ENCODE data around the gene PCDHB12. TPM values are rescaled to one million over a fixed set of nuclear protein-coding genes. Genes with fewer than 3 reads are reported as not detected.
"Not testable (repeated sequence)": the region's sequence is repeated elsewhere in the genome, so short reads cannot be mapped to it uniquely, and the experiment has no call there.

Gene PCDHB12
- total RNA-seq, 1 experiment from 2014 or later = 0.44 TPM

DNA sequence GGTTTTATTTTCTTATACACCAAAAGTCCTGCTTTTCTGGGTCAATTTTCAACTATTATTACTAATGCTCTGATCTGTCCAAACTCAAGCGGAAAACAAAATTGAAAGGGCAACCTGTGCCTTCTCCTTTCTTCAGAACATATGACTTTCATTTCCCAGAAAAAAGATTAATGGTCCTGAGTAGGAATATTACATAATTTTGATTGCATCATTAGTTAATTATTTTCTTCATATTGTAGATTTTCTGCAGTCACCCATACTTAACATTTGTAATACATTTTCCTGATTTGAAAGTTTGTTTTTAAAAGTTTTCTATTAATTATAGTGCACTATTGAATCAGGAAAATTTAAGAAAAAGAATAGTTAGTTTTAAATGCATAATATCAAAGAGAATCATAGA is 32.6 kb upstream of the PCDHB12 start:
- H3K4me1 ChIP-seq (ENCODE audit: control insufficient read depth, insufficient read depth, low read length) = peaks cover 7% of the 10 kb centered on the region
- TF ChIP-seq SIN3A (IDR thresholded peaks at IDR 0.05; ENCODE audit: borderline replicate concordance, insufficient read depth, low read depth, low read length) (no peak), TCF7L2 (IDR thresholded peaks at IDR 0.05; ENCODE audit: low read depth, low read length) (no peak), POLR2AphosphoS5 (IDR thresholded peaks at IDR 0.05; ENCODE audit: low read depth, low read length) (no peak)
- TF ChIP-seq, protein P1, sequence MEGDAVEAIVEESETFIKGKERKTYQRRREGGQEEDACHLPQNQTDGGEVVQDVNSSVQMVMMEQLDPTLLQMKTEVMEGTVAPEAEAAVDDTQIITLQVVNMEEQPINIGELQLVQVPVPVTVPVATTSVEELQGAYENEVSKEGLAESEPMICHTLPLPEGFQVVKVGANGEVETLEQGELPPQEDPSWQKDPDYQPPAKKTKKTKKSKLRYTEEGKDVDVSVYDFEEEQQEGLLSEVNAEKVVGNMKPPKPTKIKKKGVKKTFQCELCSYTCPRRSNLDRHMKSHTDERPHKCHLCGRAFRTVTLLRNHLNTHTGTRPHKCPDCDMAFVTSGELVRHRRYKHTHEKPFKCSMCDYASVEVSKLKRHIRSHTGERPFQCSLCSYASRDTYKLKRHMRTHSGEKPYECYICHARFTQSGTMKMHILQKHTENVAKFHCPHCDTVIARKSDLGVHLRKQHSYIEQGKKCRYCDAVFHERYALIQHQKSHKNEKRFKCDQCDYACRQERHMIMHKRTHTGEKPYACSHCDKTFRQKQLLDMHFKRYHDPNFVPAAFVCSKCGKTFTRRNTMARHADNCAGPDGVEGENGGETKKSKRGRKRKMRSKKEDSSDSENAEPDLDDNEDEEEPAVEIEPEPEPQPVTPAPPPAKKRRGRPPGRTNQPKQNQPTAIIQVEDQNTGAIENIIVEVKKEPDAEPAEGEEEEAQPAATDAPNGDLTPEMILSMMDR (IDR thresholded peaks at IDR 0.05) = no peak
- TF ChIP-seq, protein P2, sequence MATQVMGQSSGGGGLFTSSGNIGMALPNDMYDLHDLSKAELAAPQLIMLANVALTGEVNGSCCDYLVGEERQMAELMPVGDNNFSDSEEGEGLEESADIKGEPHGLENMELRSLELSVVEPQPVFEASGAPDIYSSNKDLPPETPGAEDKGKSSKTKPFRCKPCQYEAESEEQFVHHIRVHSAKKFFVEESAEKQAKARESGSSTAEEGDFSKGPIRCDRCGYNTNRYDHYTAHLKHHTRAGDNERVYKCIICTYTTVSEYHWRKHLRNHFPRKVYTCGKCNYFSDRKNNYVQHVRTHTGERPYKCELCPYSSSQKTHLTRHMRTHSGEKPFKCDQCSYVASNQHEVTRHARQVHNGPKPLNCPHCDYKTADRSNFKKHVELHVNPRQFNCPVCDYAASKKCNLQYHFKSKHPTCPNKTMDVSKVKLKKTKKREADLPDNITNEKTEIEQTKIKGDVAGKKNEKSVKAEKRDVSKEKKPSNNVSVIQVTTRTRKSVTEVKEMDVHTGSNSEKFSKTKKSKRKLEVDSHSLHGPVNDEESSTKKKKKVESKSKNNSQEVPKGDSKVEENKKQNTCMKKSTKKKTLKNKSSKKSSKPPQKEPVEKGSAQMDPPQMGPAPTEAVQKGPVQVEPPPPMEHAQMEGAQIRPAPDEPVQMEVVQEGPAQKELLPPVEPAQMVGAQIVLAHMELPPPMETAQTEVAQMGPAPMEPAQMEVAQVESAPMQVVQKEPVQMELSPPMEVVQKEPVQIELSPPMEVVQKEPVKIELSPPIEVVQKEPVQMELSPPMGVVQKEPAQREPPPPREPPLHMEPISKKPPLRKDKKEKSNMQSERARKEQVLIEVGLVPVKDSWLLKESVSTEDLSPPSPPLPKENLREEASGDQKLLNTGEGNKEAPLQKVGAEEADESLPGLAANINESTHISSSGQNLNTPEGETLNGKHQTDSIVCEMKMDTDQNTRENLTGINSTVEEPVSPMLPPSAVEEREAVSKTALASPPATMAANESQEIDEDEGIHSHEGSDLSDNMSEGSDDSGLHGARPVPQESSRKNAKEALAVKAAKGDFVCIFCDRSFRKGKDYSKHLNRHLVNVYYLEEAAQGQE (IDR thresholded peaks at IDR 0.05; ENCODE audit: insufficient read depth in 1 of 2, low read depth in 2 of 2, low read length in 1 of 2) = no peak
- H3K27me3 ChIP-seq (ENCODE audit: control insufficient read depth, insufficient read depth, low read length) = peaks cover 24% of the 10 kb centered on the region
- no peaks in the 10 kb centered on the region for H3K9me3 ChIP-seq (ENCODE audit: control insufficient read depth, insufficient read depth, low read depth, low read length)
- H3K36me3 ChIP-seq (ENCODE audit: control insufficient read depth, insufficient read depth, low read length) = no peaks in the 10 kb centered on the region
- ChIA-PET CTCF (no interaction called here), POLR2A (no interaction called here)
- BruUV-seq (replicated peaks) = no TSS peak
- no peak overlapping the region for H3K27ac ChIP-seq (ENCODE audit: low read length)
- in situ Hi-C loops (cut with HindIII; ENCODE audit: low pct_unique_long_range_greater_than_20kb, low sequenced_read_pairs) = loop anchor here (25.0 kb wide), 2 partner anchors 89 to 161 kb away; partner anchors contain the start of genes PCDHB2, PCDHGA1, PCDHGA2 and PCDHGA3
- no peak overlapping the region for H3K4me3 ChIP-seq (ENCODE audit: low read depth in 2 of 2, low read length in 2 of 2)
- intact Hi-C loops (cut with micrococcal nuclease; ENCODE audit: unreplicated experiment) = loop anchor here (5.0 kb wide), 1 partner anchor 84 kb away; the partner anchor contains the start of gene PCDHB2
- ATAC-seq (no peak), DNase-seq (ENCODE audit: low read depth, low spot score) (no peak)

DNA sequence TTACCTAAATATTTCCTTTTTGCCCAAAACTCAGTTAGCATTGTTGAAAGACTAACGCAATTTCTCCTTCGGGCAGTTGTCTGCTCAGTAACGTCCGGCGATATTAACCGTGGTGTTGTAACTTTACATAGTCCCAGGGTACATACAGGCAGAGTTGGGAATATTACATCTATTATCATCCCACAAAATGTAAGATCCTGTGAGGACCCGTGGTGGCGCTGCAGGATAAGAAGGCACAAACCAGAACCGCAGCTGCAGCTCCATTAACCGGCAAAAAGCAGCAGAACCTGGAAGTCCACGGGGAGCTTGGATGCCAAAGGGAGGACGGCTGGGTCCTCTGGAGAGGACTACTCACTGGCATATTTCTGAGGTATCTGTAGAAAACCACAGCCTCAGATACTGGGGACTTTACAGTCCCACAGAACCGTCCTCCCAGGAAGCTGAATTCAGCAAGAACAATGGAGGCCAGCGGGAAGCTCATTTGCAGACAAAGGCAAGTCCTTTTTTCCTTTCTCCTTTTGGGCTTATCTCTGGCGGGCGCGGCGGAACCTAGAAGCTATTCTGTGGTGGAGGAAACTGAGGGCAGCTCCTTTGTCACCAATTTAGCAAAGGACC is 30.8 kb upstream of the PCDHB12 start, which contains the start of gene PCDHB8:
TSS of gene PCDHB8 (plus strand) at position 214 of the 615 bp plus-strand sequence. CDS start at position 459, 245 bp downstream.
- TF ChIP-seq, protein P1 (IDR thresholded peaks at IDR 0.05) = peak; percentile 94
- H3K27ac ChIP-seq (ENCODE audit: low read length); POLR2A ChIA-PET; BruUV-seq (replicated peaks); H3K4me1 ChIP-seq (ENCODE audit: control insufficient read depth, insufficient read depth, low read length); H3K36me3 ChIP-seq (ENCODE audit: control insufficient read depth, insufficient read depth, low read length); DNase-seq (ENCODE audit: low read depth, low spot score); H3K9me3 ChIP-seq (ENCODE audit: control insufficient read depth, insufficient read depth, low read depth, low read length): not testable (repeated sequence)
- in situ Hi-C loops (cut with HindIII; ENCODE audit: low pct_unique_long_range_greater_than_20kb, low sequenced_read_pairs) (loop anchor here (25.0 kb wide), 2 partner anchors 90 to 160 kb away; partner anchors contain the start of genes PCDHB2, PCDHGA1, PCDHGA2 and PCDHGA3), intact Hi-C loops (cut with micrococcal nuclease; ENCODE audit: unreplicated experiment) (loop anchor here (5.0 kb wide), 1 partner anchor 85 kb away; the partner anchor contains the start of gene PCDHB2)
- peak; percentile 99 for ATAC-seq
- CTCF ChIA-PET = interaction anchor here (0.6 to 1.6 kb wide), 6 partner anchors 10 to 383 kb away, joined by 3 to 9 read pairs (median 8); partner anchors contain the start of genes PCDHB11 and PCDHB9
- peak within 1 kb of the TSS; percentile 23 to 40 for H3K4me3 ChIP-seq (ENCODE audit: low read depth in 2 of 2, low read length in 2 of 2)
- H3K27me3 ChIP-seq (ENCODE audit: control insufficient read depth, insufficient read depth, low read length) = peaks cover 24% of the 10 kb centered on the region

DNA sequence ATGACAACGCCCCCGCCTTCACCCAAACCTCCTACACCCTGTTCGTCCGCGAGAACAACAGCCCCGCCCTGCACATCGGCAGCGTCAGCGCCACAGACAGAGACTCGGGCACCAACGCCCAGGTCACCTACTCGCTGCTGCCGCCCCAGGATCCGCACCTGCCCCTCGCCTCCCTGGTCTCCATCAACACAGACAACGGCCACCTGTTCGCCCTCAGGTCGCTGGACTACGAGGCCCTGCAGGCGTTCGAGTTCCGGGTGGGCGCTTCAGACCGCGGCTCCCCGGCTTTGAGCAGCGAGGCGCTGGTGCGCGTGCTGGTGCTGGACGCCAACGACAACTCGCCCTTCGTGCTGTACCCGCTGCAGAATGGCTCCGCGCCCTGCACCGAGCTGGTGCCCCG is 29.1 kb upstream of the PCDHB12 start:
- CTCF ChIA-PET; BruUV-seq (replicated peaks); DNase-seq (ENCODE audit: low read depth, low spot score); H3K9me3 ChIP-seq (ENCODE audit: control insufficient read depth, insufficient read depth, low read depth, low read length); H3K4me3 ChIP-seq (ENCODE audit: low read depth in 2 of 2, low read length in 2 of 2); ATAC-seq; POLR2A ChIA-PET; H3K36me3 ChIP-seq (ENCODE audit: control insufficient read depth, insufficient read depth, low read length); H3K27ac ChIP-seq (ENCODE audit: low read length); H3K4me1 ChIP-seq (ENCODE audit: control insufficient read depth, insufficient read depth, low read length): not testable (repeated sequence)
- in situ Hi-C loops (cut with HindIII; ENCODE audit: low pct_unique_long_range_greater_than_20kb, low sequenced_read_pairs) = loop anchor here (25.0 kb wide), 2 partner anchors 92 to 158 kb away; partner anchors contain the start of genes PCDHB2, PCDHGA1, PCDHGA2 and PCDHGA3
- intact Hi-C loops (cut with micrococcal nuclease; ENCODE audit: unreplicated experiment) = loop anchor here (5.0 kb wide), 1 partner anchor 87 kb away; the partner anchor contains the start of gene PCDHB2
- H3K27me3 ChIP-seq (ENCODE audit: control insufficient read depth, insufficient read depth, low read length) = peaks cover 24% of the 10 kb centered on the region

- peaks cover 24% of the 10 kb centered on the region for H3K27me3 ChIP-seq (ENCODE audit: control insufficient read depth, insufficient read depth, low read length)
- CTCF ChIA-PET; H3K27ac ChIP-seq (ENCODE audit: low read length); H3K4me3 ChIP-seq (ENCODE audit: low read depth in 2 of 2, low read length in 2 of 2); H3K36me3 ChIP-seq (ENCODE audit: control insufficient read depth, insufficient read depth, low read length); H3K9me3 ChIP-seq (ENCODE audit: control insufficient read depth, insufficient read depth, low read depth, low read length); DNase-seq (ENCODE audit: low read depth, low spot score); POLR2A ChIA-PET; H3K4me1 ChIP-seq (ENCODE audit: control insufficient read depth, insufficient read depth, low read length); BruUV-seq (replicated peaks); ATAC-seq: not testable (repeated sequence)
- intact Hi-C loops (cut with micrococcal nuclease; ENCODE audit: unreplicated experiment) = loop anchor here (5.0 kb wide), 1 partner anchor 88 kb away; the partner anchor contains the start of gene PCDHB2
- in situ Hi-C loops (cut with HindIII; ENCODE audit: low pct_unique_long_range_greater_than_20kb, low sequenced_read_pairs) = loop anchor here (25.0 kb wide), 2 partner anchors 93 to 157 kb away; partner anchors contain the start of genes PCDHB2, PCDHGA1, PCDHGA2 and PCDHGA3
Observed at GRCh38 chr5:141179876-141180275, 28.6 kb upstream of the PCDHB12 start.
